ENCODE data around the gene SLC26A8.

GRCh38 chr6:35977308-35977707, 47.1 kb downstream of the SLC26A8 start:
- TF ChIP-seq CTCF (IDR thresholded peaks at IDR 0.05) (no peak), POLR2A (IDR thresholded peaks at IDR 0.05; ENCODE audit: low read depth) (no peak)

Data from esophagus muscularis mucosa (tissue), 3 donors.